Measurements from ENCODE around the gene SMG1. TPM values are rescaled to one million over a fixed set of nuclear protein-coding genes. Genes with fewer than 3 reads are reported as not detected.
"Not testable (repeated sequence)": the region's sequence is repeated elsewhere in the genome, so short reads cannot be mapped to it uniquely, and the experiment has no call there.

SMG1 gene
- total RNA-seq, 1 experiment from 2014 or later, result 17.7 TPM

- not testable (repeated sequence) for DNase-seq (ENCODE audit: low read depth)
Measured at GRCh38 chr16:18770336-18770962, 155.8 kb downstream of the SMG1 start.

GRCh38 chr16:18767217-18767616 lies 159.0 kb downstream of the SMG1 start:
- not testable (repeated sequence) for DNase-seq (ENCODE audit: low read depth)

GRCh38 chr16:18762713-18763112 lies 163.5 kb downstream of the SMG1 start:
- DNase-seq (ENCODE audit: low read depth), result not testable (repeated sequence)

GRCh38 chr16:18759598-18760520 lies 166.3 kb downstream of the SMG1 start:
- DNase-seq (ENCODE audit: low read depth), result not testable (repeated sequence)

- not testable (repeated sequence) for DNase-seq (ENCODE audit: low read depth)
Measured at GRCh38 chr16:18757960-18758660, 168.1 kb downstream of the SMG1 start.

- DNase-seq (ENCODE audit: low read depth), result not testable (repeated sequence)
Measured at GRCh38 chr16:18756639-18757038, 169.6 kb downstream of the SMG1 start.

Other genes starting within 250 kb of the SMG1 start
- 1,749 and 1,827 TPM in 2 replicates for gene RPS15A, start 136.1 kb downstream of the SMG1 start, total RNA-seq (2014; rRNA removed; shearing (Covaris generic))
- gene ARL6IP1, start 124.9 kb downstream of the SMG1 start, total RNA-seq (2014; rRNA removed; shearing (Covaris generic)), result 557 and 561 TPM in 2 replicates
- 12.5 TPM in 2 replicates for gene TMC7, start 57.5 kb upstream of the SMG1 start, total RNA-seq (2014; rRNA removed; shearing (Covaris generic))
- 17.2 and 24.6 TPM in 2 replicates for gene COQ7, start 141.2 kb upstream of the SMG1 start, total RNA-seq (2014; rRNA removed; shearing (Covaris generic))
- gene ITPRIPL2, start 187.6 kb upstream of the SMG1 start, total RNA-seq (2014; rRNA removed; shearing (Covaris generic)), result 22.0 and 29.0 TPM in 2 replicates
- gene SYT17, start 241.8 kb upstream of the SMG1 start, total RNA-seq (2014; rRNA removed; shearing (Covaris generic)), result 1.0 and 1.4 TPM in 2 replicates

All from HT1080 (cell line).